NCI-H2029 treated with DMSO at 0.1 percent for 48 hours (cell line): ENCODE results near the gene CARD10.

ENCODE experiments used
- DNase-seq: peaks from one replicate; lab custom pipeline; 2025; lab: John Stamatoyannopoulos, UW

CARD10 gene

DNA sequence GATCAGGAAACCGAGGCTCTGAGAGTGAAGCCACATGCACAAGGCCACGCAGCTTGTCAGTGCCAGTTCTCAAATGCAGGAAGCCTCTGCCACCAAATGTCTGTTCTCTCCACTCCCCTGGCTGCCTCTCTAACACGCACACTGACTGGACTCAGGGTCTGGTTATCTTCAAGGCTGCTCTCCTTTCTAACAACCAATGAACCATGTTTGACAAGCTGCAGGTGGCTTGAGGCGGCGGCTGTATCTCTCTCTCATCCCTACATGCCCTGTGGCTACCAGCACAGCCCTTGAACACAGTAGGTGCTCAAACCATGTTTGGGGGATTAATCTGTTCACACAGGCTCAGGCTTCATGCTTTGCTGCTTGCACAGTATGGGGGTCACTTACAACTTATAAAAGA is 56.8 kb downstream of the CARD10 start:
- DNase-seq, result no peak

DNA sequence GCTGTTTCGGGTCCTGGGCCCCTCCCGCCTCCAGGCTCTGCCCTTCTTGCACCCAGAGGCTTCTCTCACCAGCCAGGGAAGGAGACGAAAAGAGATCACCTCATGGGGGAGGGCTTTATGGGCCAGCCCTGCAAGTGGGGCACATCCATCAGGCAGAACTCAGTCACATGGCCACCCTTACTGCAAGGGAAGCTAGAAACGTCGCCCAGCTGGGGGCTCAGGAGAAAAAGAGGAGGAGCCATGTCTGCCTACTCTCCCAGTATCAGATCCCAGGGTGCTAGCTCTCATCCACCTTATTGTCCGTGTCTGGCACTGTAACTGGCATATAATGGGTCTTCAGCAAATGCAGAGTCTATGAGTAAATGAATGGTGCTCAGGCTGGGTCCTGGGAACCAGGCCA is 57.3 kb downstream of the CARD10 start:
- DNase-seq, result no peak

DNA sequence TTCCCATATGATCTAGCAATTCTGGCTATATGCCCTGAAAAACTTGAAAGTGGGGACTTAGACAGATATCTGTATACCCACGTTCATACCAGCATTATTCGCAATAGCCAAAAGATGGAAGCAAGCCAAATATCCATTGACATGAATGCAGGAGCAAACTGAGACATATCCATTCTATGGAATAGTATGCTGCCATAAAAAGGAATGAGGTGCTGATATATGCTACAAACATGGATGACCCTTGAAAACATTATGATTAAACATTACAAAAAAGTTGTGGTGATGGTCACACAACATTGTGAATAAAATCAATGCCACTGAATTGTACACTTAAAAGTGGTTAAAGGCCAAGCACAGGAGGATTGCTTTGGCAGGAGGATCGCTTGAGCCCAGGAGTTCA is 58.5 kb downstream of the CARD10 start:
- DNase-seq, result no peak

DNA sequence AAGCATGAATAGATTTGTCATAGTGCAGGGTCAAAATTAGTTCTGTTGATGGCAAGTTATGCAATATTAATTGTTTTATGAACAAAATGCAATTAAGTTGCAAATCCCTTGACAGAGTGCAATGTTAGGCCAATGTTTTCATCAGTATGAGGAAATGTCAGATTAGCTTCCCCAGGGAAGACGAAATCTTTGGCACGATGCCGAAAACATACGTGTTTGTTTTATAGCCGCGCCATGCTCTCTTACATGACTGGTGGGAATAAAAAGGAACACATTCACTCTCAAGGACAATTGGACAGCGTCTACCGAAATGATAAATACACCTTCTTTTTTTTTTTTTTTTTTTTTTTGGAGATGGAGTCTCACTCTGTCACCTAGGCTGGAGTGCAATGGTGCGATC is 60.0 kb downstream of the CARD10 start:
- no peak for DNase-seq

DNA sequence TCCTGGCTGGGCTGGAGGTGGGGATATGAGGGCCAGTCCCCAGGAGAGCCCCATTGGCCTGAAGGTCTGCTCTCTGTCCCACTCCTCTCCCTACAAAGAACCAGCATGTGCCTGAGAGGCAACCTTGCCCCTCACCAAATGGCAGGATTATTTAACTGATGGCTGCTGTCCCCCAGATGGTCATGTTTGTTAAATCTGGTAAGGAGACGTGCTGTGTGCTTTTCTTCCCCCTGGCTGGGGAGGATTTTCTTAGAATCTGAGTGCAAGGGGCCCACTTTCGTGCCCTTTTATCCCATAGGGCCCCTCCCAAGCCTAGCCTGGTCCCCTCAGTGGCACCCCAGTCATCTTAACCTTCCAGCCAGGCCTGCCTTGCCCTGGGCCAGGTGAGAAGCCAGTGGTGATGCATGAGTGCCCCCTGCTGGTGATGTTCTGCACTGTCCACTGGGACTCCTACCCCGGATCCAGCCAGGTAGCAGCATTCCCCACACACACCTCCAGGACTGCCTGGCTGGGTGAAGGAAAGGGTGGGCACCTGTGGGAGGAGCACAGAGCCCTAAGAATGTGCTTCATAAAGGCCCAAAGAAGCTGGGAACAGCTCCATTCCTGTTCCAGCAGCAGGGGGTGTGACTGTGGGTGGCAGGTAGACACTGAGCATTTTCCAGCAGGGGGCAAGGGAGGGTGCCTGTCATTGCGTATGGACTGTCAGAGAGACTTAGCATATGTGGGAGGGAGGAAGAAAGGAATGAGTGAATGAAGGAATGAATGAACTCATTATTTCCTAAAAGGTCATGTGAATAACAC is 61.9 kb downstream of the CARD10 start:
- no peak for DNase-seq

DNA sequence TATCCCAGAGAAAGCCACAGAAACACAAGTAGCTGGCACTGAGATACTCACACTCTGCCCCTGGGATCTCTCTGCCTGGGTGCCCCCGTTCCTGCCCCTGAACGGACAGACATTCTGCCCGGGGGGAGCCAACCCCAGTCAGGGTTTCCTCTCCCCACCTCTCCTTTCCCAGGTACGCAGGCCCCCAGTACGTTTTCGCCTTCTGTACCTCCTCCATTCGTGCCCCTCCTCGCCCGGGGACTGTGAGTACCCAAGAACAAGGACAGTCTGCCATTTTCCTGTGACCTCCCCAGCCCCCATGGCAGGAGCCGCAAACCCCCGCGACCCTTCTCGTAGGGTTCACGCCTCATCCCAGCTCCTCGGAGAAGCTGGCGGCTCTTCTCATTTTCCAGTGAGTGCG is 62.9 kb downstream of the CARD10 start:
- DNase-seq, result no peak

DNA sequence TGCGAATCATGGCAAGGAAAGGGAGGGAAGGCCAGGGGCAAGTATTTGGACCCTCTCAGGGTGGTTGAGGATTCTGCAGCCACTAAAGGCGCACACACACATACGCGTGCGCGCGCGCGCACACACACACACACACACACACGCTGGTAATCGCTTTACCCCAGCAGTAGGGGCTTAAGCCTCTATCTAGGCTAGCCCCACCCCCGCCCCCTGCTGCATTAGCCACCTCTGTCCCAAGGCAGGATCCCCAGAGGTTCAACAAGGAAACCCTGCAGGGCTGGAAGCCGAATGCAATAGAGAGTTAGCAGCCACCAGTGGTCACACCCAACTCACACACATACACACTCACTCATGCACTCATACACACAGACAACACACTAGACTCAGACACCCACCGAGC is 63.3 kb downstream of the CARD10 start:
- no peak for DNase-seq

DNA sequence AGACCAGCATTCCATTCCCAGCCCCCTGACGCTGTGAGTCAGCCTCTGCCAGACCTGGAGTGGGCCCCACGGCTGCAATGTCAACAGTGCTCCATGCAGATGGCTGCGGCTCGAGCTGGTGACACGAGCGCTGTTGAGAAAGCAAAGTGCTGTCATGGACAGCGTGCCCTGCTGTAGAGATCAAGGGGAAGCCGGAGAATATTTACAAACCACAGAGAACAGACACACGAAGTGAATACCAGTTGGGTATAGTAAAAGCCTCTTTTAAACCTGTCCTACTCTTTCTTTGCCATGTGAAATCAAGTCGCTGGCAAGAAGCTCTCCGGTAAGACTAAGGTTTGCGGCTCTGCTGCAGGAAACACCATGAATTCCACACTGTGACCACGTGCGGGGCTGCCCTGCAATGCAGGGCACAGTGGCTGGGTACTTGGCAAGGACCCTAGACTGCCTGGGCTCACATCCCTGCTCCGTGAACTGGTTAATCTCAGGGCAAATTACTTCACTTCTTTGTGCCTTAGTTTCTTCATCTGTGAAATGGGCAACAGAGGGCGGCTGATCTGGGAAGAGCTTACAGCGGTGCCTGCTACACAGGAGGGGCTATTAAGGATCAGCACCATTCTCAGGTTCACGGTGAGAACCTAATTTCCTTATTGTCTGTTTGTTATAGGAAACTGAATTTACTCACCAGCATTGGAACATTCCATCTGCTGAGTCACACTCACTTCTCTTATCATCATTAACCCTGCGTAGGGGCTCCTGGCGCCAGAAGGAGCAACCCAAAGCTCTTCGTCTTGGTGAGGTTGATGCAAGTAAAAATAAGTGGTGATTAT is 64.1 kb downstream of the CARD10 start:
- DNase-seq, result no peak

DNA sequence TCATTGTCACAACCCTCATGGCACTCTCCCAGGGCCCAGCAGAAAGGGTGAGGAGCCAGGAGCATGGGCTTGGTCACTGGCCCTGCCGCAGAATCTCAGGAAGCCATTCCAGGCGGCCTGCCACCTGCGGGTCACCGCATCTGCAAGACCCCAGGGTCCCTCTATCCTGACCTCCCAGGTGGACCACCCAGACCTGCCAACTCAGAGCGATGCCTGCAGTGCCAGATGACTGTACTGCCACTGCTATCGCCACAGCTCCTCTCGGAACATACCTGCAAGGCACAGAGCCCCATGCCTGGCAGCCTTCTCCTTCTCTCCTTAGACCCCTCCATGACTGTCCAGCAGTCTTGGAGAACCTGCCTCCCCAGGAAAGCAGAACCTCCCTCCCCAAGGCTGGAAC is 65.5 kb downstream of the CARD10 start:
- DNase-seq, result no peak

DNA sequence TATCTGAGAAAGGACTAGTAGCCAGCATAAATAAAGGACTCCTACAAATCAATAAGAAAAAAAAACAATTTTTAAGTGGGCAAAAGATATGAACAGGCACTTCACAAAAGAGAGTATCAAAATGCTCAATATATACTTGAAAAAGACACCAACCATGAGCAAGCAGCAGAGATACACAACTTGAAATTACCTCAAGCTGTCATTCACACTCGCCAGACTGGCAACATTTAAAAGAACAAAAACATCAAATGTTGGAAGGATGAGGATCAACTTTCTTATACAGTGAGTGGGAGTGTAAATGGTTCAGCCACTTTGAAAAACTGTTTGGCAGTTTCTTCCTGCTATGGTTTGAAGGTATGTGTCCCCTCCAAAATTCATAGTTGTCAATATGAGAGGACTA is 68.0 kb downstream of the CARD10 start:
- DNase-seq, result no peak

DNA sequence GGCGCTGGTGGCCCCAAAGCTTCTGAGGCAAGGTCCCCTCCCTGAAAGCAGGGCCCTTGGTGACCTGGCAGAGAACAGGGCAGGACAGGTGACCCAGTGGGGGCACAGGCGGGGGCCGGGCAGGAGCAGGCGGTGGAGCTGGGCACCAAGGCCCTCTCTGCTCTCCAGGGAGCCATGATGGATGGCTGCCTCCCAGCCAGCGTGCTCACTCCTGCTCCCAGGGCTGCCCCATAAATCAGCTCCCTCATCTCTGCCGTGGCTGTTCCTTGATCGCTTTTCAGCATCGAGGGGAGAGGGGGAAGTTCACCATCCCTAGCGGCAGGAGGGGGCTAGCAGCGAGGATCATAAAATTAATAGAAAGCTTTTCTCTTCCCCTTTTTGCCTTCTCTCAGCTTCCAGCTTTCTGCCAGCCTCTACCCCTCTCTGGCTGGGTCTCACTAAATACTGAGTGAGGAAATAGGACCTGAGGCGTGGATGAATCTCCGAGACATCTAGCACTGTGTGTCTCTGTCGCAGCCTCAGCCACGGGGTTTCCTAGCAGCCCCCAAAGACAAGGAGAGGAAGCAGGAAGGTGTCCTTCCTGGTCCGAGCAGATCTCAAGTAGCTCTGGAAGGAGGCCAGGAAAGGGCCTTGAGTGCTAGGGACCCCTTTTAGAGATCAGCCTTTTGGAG is 69.7 kb downstream of the CARD10 start:
- no peak for DNase-seq

DNA sequence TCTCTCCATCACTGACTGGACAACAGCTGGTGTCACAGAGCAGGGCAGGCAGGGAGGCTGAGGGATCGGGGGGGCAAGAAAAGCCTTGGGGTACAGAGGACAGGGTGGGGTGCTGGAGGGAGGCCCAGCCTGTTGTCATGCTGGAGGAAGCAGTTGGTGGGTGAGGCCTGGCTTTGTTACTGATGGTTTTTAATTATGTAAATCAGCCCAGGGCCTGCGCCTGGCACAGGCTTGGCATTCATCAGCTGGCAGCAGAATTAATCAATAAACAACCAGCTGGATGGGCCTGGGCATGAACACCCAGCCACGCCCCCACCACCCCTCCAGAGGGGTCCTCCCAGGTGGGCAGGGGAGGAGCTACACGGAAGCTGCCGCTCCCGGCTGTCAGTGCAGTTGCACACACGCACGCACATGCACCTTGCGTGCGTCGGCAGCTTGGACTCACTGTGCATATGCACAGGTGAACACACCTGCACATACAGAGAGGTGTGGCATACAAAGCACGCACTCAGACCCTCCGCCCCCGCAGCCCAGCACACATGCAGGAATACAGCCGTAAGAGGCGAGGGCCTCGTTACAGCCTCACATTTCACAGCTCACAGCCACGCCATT is 70.6 kb downstream of the CARD10 start:
- DNase-seq, result no peak

DNA sequence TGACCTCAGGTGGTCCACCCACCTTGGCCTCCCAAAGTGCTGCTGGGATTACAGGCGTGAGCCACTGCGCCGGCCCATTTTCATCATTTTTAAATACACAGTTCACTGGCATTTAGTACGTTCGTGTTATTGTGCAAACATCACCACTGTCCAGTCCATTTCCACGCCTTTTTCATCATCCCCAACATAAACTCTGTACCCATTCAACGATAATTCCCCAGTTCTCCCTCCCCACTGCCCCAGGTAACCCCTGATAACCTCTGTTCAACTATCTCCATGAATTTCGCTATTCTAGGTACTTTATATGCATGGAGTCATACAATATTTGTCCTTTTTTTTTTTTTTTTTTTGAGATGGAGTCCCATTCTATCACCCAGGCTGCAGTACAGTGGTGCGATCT is 73.7 kb downstream of the CARD10 start:
- DNase-seq, result no peak

DNA sequence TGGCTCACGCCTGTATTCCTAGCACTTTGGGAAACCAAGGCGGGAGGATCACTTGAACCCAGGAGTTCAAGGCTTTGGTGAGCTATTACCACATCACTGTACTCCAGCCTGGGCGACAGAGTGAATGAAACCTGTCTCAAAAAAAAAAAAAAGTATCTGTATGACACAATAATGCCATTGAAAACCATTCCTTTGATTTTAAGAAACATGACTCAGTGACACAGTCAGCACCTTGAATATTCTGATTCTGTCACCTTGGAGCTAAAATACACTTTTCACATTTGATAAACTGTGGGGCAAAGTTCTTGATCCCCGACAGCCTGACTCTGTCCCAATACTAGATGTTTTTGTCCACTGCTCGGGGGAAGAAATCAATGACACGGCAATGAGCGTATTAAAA is 75.2 kb downstream of the CARD10 start:
- DNase-seq, result no peak

DNA sequence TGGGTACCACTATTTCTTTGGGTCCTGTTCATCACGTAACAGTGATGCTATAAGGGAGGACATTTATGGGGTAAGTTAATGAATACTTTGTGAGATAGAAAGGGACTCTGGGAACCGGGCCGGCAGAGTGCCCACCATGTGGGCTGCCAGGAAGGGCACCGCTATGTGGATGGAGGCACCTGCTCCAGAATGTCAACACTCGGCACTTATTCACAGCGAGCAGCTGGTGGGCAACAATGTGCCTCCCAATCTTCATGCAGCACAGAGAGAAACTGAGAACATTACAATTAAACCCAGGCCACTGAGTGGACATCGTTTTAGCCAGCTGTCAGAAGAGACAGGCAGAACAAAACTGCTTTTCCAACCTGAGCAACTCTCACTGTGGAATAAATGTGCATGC is 76.1 kb downstream of the CARD10 start:
- DNase-seq, result no peak

DNA sequence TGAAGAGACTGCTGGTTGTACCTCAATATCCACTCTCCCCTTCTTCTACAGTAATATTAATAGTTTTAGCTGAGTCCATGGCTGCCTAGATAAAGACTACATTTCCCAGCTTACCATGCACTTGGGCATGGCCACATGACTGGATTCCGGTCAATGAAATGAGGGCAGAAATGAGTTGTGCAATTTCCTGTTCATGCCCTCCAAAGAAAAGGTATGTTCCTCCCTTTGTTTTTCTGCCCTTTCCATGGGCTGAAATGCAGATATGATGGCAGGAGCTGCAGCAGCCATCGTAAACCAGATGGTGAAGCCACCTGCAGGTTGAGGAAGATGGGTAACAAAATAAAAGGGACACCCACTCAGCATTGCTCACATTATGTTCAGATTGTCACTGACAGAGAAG is 76.7 kb downstream of the CARD10 start:
- DNase-seq, result no peak

DNA sequence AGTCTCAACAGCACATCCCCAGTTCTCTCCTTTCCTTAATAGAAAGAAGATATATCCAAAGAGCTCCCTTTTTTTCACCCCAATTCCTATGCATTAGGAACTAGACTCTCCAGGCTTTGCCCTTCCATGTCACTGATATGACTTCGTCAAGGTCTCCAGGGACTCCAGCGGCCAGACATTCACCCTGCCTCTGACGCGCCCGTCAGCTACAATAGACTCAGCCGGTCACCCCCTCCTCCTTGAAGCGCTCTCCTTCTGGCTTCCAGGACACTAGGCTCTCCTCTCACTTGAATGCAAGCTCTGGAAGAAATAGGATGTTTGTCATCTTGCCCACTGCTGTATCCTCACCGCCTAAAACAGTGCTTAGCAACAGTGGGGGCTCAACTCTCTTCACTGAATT is 77.1 kb downstream of the CARD10 start:
- no peak for DNase-seq

DNA sequence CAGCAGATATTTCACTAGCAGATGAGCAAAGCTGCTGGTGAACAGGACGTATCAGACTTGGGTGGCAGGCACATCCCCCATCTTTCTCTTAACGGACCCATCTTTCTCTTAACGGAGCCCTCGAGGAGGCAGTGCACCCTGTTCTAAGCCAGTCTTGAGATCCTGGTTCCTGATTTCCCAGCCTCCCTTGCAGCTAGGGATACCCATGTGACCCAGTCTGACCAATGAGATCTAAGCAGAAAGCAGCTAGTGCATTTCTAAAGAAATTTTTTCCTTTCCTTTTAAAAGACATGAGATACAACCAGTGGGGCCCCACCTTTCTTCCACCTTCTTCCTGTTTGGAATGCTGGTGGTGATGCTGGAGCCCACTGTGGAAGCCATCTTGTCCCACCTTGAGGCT is 78.3 kb downstream of the CARD10 start:
- DNase-seq, result no peak
